HG03469 (cell line): ENCODE results near the gene LMF1.
"Not testable (repeated sequence)": the region's sequence is repeated elsewhere in the genome, so short reads cannot be mapped to it uniquely, and the experiment has no call there.

Experiments
- ATAC-seq: cut with Tn5 transposase; IDR thresholded peaks from one replicate; pipeline ENCODE4 v1.9.1; 2021; ENCODE audit warnings: mild to moderate bottlenecking, moderate library complexity, moderate number of reproducible peaks; ENCODE audit not compliant: unreplicated experiment

The LMF1 gene

DNA sequence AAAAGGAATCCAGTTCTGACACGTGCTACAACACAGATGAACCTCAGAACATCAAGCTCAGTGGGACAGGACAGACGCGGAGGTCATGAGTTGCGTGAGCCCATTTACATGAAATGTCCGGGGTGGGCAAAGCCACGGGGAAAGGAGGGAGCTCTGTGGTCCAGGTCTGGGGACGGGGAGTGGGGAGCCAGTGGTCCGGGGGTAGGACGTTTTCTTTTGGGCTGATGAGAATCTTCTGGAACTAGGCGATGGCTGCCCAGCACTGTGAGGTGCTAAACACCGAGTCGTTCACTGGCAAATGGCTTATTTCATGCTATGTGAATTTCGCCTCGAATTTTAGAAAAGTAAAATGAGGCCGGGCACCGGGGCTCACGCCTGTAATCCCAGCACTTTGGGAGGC is 2.6 kb upstream of the LMF1 start:
- ATAC-seq, result no peak

DNA sequence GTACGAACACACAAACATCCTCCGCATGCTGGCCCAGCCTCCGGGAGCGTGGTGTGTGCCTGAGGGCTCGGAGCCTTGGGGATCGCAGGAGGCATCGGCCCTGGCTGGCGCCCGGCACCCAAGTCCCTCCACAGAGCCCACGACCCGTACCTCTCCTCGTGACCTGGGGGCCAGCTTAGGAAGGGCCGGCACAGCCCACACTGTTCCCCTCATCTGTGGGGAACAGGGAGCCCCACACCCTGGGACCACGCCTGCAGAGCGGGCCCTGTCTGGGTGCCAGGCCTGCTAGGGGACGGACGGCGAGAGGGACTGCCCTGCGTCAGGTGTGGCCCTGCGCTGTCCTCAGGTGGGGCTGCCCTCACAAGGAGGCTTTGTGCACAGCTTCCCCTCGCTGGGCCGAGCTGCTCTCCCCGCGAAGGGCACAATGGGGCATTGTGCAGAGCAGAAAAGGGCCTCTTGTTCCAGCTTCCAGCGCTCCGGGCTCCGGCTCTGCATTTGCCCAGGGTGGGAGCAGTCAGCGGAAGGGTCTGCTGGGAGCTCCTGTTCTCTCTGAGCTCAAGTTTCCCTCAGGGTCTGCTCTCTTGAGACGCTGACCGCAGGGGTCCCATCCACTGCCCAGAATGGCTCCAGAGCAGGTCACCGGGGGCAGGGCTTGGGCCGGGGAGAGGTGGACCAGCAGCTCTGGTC is 1.7 kb upstream of the LMF1 start:
- ATAC-seq, result no peak

DNA sequence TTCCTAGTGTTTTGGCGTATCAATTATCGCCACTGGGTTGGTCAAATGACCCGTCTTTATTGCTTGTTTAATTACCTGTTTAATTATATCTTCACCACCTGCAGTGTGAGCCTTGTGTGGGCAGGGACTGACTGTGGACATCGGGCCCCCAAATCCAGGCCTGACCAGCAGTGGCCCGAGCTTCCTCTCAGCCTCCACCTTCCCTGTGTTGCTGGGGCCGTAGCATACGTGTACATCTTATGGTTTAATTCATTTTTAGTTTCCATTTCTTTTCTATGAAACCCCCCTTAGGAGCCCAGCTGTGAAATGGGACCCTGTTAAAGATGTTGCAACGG is 1.2 kb upstream of the LMF1 start:
- no peak for ATAC-seq

DNA sequence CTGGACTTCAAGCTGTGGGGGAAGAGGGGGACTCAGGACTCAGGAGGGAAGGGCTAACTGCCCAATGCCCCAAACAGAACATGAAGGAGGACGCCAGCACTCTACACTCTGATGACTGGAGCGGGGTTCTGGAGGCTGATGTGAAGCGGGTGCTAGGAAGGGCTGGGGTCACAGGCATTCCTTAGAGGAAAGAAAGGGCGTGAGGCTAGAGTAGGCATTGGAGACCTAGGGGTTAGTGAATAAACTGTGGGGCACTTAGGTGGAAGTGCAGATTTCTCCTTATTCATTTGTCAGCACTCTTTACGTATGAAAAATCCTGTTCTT is 760 bp upstream of the LMF1 start:
- no peak for ATAC-seq

DNA sequence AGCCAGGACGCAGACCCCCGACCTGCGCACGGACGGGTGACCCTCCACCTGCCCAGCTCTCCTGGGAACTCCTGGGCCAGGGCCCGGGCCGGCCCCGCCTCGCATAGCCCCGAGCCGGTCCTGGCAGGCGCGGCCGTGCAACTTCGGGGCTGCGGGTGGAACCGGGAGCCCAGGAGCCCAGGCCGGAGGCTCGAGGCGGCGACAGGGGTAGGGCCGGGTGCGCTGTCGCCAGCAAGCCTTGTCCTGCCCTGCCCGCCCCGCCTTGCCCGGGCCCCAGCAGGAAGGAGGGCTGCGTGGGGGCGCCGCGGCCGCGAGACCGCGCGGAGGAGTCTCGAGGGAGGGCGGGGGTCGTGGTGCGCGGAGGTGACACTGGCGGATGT is 408 bp downstream of the LMF1 start:
- ATAC-seq, result no peak

DNA sequence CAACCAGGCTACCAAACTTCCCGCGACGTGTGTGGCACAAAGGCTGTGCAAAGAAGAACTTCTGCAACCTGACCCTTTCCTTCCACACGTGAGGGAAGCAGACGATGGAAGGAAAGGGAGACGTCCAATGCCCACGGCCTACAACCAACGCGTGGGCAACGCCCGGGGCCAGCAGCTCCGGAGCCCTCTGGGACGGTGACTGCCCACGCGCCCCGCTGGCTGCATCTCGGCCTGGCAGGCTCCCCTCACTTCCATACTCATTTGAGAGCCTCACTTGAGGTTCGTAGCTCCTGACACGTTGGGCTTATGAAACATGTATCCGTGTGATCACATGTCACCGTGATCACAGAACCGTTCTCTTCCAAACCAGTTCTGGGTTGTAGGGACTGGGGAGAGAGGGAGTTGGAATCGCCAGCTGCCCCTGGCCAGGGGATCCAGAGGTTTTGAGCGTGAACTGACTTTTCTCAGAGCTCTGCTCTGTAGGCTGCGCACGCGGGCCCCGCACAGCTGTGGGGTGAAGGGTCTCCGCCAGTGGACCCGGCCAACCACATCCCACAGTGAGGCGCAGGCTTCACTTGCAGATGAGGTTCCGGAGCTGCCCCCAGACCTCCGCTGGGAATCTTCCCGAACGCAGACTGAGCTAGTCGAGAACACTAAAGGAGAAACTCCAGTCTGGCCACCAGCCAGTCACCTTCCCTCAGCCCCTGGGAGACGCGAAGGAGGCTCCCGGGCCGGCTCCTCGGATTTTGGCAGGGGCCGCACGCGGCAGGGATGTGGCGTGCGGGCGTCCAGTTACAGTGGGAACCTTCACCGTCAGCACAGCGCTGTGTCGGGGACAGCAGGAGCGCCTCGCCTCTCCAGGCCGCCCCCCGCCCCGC is 1.0 kb downstream of the LMF1 start:
- no peak for ATAC-seq

DNA sequence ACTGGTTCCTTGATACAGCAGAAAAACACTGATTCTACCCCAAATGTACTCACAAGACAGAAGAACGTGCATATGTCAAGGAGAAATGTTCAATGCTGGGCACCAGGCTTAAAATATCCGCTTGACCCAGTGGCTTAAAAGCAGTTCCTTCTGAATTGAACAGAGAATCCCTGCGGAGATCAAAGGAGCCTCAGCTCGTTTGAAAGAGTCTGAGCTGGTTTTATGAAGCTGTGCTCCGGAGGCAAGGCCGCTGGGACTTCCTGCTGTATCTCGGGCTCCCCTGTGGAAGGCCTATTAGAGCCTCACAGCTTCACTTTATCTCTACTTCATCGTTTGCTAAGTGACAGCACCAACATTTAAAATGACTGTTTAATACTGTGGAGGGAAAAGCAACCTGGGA is 2.2 kb downstream of the LMF1 start:
- ATAC-seq, result no peak

DNA sequence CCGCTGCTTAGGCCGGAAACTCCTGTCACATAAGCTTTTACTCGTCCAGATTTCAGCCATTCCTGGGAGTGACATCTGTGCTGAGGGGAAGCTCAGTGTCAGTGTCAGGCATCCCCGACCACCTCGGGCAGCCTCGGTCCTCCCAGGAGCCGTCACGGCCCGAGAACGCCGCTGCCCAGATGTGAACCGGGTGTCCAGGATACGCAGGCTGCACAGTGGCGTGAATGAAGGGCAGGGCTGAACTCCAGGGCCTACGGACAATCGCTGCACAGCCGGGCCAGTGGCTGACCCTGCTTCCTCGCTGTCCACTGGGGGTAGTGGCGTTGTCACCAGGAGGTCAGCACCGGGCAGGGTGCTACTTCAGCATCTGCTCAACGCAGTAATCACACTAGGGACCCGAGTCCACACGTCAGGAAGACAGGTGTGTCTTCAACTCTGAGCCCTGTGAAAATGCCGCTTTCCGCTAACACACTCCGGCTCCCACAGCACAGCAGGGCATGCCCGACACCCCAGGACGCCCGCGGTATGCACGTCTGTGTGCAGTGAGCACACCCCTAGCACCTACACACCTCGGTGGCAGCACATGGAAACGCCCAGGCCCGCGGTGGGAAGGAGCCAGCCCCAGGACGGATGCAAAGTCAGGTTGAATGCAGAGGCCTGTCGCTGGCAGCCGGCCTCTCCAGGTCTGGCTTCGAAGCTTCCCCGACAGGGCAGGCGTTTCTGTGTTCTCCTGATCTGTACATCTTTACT is 3.1 kb downstream of the LMF1 start:
- no peak for ATAC-seq

DNA sequence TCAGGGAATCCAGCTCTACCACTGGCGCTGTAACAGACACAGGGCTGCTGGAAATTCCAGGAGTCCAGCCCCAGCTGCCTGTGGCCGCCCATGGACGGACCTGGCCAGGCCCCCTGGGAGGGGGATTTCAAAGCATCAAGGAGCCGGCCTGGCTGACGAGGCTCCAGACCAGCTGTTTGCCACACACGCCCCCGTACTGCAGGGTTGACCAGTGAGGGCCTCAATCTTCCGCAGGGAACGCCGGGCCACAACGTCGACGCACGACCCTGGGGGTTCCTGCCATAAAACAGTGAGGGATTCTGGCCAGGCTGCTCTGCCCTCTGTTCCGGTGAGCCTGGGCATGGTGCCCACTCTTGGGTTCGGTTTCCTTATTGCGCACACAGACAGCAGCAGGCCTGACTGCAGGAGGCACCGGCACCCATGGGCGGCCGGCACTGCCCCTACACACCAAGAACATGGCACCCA is 3.7 kb downstream of the LMF1 start:
- ATAC-seq, result no peak

DNA sequence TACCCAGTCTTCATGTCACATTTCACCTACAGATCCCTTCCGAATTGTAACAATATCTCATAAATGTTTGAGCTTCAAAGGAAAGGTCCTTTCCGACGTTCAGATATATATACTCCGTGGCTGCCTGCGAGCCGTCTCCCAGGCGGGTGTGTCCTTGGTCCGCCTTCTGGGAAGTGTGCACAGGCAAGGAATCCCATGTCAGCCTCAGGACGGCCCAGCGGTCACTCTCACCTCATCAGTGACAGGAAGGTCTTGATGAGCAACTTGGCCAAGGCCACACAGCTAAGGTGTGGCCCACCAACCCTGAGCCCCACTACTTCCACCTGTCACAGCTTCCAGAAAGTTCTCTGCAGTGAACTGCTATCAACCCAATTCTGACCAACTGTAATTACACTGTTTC is 4.3 kb downstream of the LMF1 start:
- no peak for ATAC-seq

DNA sequence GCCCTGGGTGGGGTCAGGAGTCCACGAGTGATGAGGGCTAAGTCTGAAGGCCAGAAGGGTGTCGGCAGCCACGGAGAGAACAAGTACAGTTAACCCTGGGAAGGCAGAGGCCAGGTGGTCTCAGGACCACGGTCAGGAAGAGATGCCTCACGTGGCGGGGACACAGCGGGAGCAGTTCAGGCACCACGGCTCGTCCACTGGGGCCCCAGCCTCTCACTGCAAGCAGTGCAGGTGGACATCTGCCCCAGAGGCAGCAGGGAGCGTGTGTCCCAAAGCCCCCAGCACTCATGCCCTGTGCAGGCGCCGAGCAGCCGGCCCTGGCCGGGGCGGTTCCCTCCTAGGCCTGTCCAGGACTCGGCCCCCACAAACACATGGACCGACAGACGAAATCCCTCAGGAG is 4.7 kb downstream of the LMF1 start:
- no peak for ATAC-seq

DNA sequence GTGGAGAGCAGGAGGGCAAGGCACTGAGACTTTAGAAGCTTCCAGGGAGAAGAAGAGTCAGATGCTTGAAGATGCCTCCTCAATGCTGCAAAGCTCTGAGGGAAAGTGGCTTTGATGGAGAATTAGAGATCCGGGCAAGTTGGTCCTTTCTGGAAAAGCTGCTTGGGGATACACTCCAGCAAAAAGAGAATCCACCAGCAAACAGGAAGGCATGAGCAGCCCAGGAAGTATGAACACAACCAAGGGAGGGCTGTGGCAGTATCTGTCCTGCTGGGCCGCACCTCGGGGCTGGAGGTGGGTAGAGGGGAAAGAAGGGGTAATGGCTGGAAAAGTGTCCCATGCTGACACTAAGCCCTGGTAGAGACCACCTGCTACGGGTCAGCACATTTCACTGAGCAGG is 5.3 kb downstream of the LMF1 start:
- no peak for ATAC-seq

DNA sequence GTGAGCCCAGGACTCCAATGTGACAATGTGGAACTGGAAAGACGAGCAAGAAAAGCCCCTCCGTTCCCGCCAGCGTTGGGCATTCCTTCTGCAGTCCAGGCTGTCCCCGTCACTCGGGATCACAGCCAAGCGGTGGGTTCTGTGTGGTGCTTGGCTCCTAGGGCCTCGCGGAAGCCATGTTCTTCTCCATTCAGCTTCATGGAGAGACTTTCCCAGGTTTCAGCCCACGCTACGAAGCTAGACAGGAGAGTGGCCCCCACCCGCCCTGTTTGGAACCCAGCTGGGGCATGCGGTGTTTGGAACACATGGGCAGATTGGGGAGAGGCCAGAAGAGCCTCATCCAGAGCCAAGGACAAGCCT is 5.8 kb downstream of the LMF1 start:
- no peak for ATAC-seq

DNA sequence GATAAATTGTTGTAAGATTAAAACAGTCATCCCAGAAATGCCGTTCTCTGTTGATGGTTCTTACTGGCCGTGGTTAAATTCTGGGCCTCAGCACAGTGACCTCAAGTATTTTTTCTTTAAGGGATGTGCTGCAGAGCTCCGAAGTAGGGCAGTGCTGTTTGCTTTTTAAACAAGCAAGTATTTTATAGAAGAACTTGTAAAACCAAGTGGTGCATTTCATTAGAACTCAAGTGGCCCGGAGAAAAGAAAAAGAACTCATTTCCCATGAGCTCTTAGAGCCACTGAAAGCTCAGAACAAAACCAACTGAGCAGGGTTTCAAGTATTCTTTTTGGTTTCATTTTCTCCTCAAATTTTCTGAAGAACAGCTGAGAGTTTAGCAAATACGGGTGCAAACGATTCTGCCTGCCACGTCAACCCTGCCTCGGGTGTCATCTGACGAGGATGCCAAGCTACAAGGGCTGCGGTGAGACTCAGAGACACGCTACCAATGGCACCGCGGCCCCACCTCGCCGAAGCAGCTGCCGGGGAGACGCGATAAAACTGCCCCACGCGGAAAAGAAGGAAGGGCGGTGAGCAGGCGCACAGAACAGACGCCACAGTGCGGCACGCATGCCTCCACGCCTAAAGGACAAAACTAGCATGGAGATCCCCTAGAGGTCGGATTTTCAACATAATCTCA is 6.3 kb downstream of the LMF1 start:
- no peak for ATAC-seq

DNA sequence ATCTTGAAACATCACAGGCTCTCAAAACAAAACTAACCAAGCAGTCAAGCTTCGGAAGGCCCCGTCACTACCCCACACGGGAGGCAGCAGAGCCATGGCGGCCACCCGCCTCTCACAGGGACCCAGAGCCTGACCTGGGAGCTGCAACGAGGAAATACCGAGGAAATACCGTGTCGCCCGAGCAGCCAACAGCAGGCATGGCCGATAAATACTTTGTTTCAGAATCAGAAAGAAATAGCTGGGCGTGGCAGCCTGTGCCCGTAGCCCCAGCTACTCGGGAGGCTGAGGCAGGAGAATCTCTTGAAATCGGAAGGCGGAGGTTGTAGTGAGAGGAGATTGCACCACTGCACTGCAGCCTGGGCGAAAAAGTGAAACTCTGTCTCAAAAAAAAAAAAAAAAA is 6.9 kb downstream of the LMF1 start:
- ATAC-seq, result no peak

DNA sequence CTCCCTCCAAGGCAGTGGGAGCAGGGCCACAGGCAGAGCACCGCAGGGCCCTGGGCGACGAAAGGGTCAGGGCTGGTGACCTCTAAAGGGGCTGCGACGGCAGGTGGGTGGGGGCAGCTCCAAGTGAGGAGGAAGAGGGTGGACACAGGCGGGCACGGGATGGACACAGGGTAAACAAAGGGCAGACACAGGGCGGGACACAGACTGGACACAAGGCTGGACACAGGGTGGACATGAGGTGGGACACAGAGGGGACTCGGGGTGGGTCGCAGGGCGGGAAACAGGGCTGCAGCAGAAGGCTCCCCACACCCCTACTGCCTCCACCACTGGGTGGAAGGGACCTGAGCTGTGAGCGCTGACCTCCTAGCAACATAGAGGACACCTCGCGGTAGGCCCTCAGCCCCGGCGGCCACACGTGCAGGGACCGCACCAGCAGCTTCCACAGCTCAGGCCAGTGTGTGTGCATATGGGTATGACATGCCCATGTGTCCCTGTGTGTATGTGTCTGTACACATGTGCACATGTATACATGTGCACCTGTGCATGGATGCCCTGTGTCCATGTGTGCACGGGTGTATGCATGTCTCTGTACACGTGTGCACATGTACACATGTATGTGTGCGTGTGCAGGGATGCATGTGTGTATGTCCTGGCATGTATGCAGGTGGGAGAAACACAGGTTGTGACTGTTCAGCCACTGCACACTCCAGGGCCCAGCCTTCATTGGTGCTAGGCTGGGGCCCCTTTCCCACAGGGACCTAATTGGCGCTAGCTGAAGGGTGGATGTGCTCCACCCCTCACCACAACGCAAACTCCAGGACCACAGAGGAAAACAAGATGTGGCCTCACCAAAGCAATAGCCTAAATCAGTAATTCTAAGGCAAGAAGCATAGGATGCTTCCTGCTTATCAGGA is 7.6 kb downstream of the LMF1 start:
- ATAC-seq, result no peak

DNA sequence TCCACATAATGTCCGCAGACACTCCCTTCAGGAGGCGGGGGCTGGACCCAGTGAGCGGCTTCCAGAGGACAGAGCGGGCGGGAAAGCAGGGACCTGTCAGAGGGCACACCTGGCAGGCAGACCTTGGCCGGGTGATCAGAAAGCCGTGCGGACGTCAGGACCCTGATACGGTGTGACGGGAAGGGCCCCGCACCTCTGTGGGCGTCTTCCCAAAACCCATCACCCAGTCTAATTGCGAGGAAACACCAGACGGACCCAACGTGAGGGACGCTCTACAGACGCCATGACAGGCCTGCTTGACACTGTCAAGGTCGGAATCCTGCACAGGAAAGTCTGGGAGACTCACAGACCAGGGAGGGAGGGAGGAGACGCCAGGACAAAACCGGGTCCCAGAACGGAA is 8.4 kb downstream of the LMF1 start:
- ATAC-seq, result no peak

DNA sequence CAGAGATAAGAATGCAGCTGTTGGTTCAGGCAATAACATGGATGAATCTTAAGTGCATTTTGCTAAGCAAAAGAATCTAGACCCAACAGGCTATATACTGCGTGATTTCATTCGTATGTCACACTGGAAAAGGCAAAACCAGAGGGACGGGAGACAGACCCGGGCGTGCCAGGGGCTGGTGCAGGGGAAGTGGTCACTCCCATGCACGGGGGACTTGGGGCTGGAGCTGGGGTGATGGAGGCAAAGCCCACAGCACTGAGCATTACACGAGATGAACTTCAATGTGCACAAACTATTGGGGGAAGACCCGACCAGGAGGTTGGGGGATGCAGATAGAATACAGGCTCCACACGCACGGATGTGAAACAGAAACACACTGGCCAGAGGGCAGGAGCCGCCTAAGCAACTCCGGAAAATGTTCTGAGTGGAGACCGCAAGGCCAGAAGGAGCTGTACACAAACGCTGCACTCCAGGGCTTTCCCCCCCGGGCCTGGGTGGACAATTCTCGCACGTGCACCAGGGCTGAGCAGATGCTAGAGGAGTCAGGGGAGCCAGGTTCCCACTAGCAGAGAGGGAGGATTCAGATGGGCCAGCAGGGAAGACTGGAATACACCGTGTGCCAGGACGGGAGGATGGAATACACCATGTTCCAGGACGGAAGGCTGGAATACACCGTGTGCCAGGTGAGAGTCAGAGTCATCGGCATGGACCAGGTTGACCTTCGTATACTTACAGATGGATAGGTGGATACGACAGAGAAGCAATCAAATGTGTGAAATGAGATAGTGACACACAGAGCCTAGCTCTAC is 11.3 kb downstream of the LMF1 start:
- no peak for ATAC-seq

DNA sequence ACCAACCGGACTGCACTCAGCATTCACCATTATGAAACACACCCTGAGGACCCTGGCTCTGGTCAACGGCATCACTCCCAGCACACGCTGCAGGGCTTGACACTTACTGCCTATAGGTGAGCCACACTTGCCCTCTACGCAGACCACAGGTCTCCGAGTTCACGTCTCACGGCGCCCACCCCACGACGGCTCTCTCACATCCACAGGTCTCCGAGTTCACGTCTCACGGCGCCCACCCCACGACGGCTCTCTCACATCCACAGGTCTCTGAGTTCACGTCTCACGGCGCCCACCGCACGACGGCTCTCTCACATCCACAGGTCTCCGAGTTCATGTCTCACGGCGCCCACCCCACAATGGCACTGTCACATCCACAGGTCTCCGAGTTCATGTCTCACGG is 15.0 kb downstream of the LMF1 start:
- not testable (repeated sequence) for ATAC-seq

DNA sequence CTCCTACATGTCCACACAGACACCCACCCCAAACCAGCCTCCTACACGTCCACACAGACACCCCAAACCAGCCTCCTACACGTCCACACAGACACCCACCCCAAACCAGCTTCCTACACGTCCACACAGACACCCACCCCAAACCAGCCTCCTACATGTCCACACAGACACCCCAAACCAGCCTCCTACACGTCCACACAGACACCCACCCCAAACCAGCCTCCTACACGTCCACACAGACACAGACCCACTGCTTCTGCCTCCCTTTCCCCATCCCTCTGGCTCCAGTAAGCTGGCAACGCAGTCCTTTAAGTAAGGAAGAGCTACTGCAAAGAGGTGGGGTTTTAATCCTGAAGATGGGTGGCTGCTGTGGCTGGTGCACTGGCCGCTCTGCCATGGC is 17.0 kb downstream of the LMF1 start:
- not testable (repeated sequence) for ATAC-seq
